IMR-90 (cell line): ENCODE data around the gene DACT1. TPM values are rescaled to one million over a fixed set of nuclear protein-coding genes. Genes with fewer than 3 reads are reported as not detected.

Experiments used
- ATAC-seq: fragments of 200-7000 bp; cut with Tn5 transposase; 2 replicates; pipeline ENCODE4 v1.9.1; 2020; ENCODE audit warnings: low read depth, mild to moderate bottlenecking, moderate library complexity
- BruUV-seq: library from RNA; stranded (reverse); fragments of 400-500 nt; replicated peaks from 2 replicates; lab custom pipeline; 2021; lab: Mats Ljungman, UMichigan
- CTCF ChIA-PET: fragments of 300-600 bp; formaldehyde crosslinking; extraction: SDS; loops from one replicate; lab custom pipeline; 2021; ENCODE audit warnings: antibody characterized with exemption; lab: Yijun Ruan, JAX
- POLR2A ChIA-PET: fragments of 300-600 bp; sonication (Branson Sonifier 250); formaldehyde crosslinking; loops from one replicate; lab custom pipeline; 2022; ENCODE audit warnings: antibody characterized with exemption; ENCODE audit not compliant: unreplicated experiment; lab: Charles Lee
- DNase-seq: peaks from one replicate; pipeline ENCODE4 v3.0.0; 2013
- H2AFZ ChIP-seq: replicated peaks from 2 replicates; pipeline ENCODE3; 2013; ENCODE audit warnings: low read length, mild to moderate bottlenecking; ENCODE audit not compliant: poor library complexity
- H2AK5ac ChIP-seq: 2 replicates; pipeline ENCODE4 v1.6.1; 2013; ENCODE audit warnings: low read depth, low read length, inconsistent platforms
- H2AK9ac ChIP-seq: replicated peaks from 2 replicates; pipeline ENCODE3; 2013; ENCODE audit warnings: mild to moderate bottlenecking, low read depth, low read length, moderate library complexity; ENCODE audit not compliant: poor library complexity
- H2BK120ac ChIP-seq: 2 replicates; pipeline ENCODE4 v1.6.1; 2013; ENCODE audit warnings: low read depth, low read length, inconsistent platforms
- H2BK15ac ChIP-seq: 3 replicates; pipeline ENCODE4 v1.6.1; 2013; ENCODE audit warnings: low read depth, low read length, inconsistent platforms
- H2BK20ac ChIP-seq: 2 replicates; pipeline ENCODE4 v1.6.1; 2013; ENCODE audit warnings: low read depth, mild to moderate bottlenecking, inconsistent platforms, low read length, moderate library complexity
- H2BK5ac ChIP-seq: 2 replicates; pipeline ENCODE4 v1.6.1; 2013; ENCODE audit warnings: mild to moderate bottlenecking, low read depth, low read length, inconsistent platforms; ENCODE audit not compliant: poor library complexity, severe bottlenecking
- H3K14ac ChIP-seq: replicated peaks from 2 replicates; pipeline ENCODE4 v1.6.1; 2013; ENCODE audit warnings: low read depth, low read length, inconsistent platforms
- H3K18ac ChIP-seq: 2 replicates; pipeline ENCODE4 v1.6.1; 2013; ENCODE audit warnings: low read depth, low read length, control low read depth
- H3K23ac ChIP-seq: 2 replicates; pipeline ENCODE4 v1.6.1; 2013; ENCODE audit warnings: low read depth, low read length, inconsistent platforms
- H3K27ac ChIP-seq: 2 replicates; pipeline ENCODE4 v1.5.1; 2013; ENCODE audit warnings: mild to moderate bottlenecking, control low read depth, low read length; ENCODE audit not compliant: insufficient read depth
- H3K27me3 ChIP-seq: 2 replicates; pipeline ENCODE4 v1.6.1; 2013; ENCODE audit warnings: low read length; ENCODE audit not compliant: control insufficient read depth, insufficient read depth
- H3K36me3 ChIP-seq: 2 replicates; pipeline ENCODE4 v1.6.1; 2013; ENCODE audit warnings: low read length, mixed read lengths; ENCODE audit not compliant: control insufficient read depth, insufficient read depth
- H3K4ac ChIP-seq: 2 replicates; pipeline ENCODE4 v1.6.1; 2013; ENCODE audit warnings: low read depth, low read length, inconsistent platforms
- H3K4me1 ChIP-seq: 2 replicates; pipeline ENCODE4 v1.6.1; 2013; ENCODE audit warnings: low read length, mixed read lengths; ENCODE audit not compliant: control insufficient read depth, insufficient read depth
- H3K4me2 ChIP-seq: 2 replicates; pipeline ENCODE4 v1.6.1; 2013; ENCODE audit warnings: low read depth, mild to moderate bottlenecking, control low read depth, low read length, moderate library complexity
- H3K4me3 ChIP-seq: 2 replicates; pipeline ENCODE4 v1.5.1; 2013; ENCODE audit warnings: low read depth, mild to moderate bottlenecking, control low read depth, low read length, moderate library complexity; ENCODE audit not compliant: insufficient read depth
- H3K56ac ChIP-seq: 2 replicates; pipeline ENCODE4 v1.6.1; 2013; ENCODE audit warnings: low read length, inconsistent platforms; ENCODE audit not compliant: insufficient read depth; ENCODE audit errors: extremely low read depth
- H3K79me1 ChIP-seq, 2 experiments: 2 replicates each; pipeline ENCODE4 v1.6.1; 2013; ENCODE audit warnings: low read length in 2 of 2, inconsistent platforms in 1 of 2, low read depth in 1 of 2
- H3K9ac ChIP-seq: 2 replicates; pipeline ENCODE4 v1.6.1; 2013; ENCODE audit warnings: low read depth, low read length, control low read depth
- H3K9me1 ChIP-seq: 2 replicates; pipeline ENCODE4 v1.6.1; 2013; ENCODE audit warnings: low read length, inconsistent platforms; ENCODE audit not compliant: insufficient read depth
- H3K9me3 ChIP-seq: 2 replicates; pipeline ENCODE4 v1.6.1; 2013; ENCODE audit warnings: low read length; ENCODE audit not compliant: control insufficient read depth, insufficient read depth
- H4K20me1 ChIP-seq: 2 replicates; pipeline ENCODE4 v1.6.1; 2013; ENCODE audit warnings: low read length, inconsistent platforms; ENCODE audit not compliant: insufficient read depth
- H4K5ac ChIP-seq: 2 replicates; pipeline ENCODE4 v1.6.1; 2013; ENCODE audit warnings: mild to moderate bottlenecking, low read depth, low read length, control low read depth
- H4K8ac ChIP-seq, 2 experiments: 2 replicates each; pipeline ENCODE4 v1.6.1; 2013; ENCODE audit warnings: low read depth in 2 of 2, low read length in 2 of 2, control low read depth in 1 of 2, inconsistent platforms in 1 of 2
- H4K91ac ChIP-seq: 2 replicates; pipeline ENCODE4 v1.6.1; 2013; ENCODE audit warnings: low read depth, low read length, inconsistent platforms; ENCODE audit not compliant: insufficient read depth
- BHLHE40 ChIP-seq: fragments of 150-350 bp; IDR thresholded peaks from 2 replicates; pipeline ENCODE4 v1.6.1; 2016; ENCODE audit warnings: mild to moderate bottlenecking, low read depth, low read length
- CEBPB ChIP-seq: IDR thresholded peaks from 2 replicates; pipeline ENCODE4 v1.6.1; 2012; ENCODE audit warnings: low read depth, low read length, improper control_type of control experiment
- CHD1 ChIP-seq: IDR thresholded peaks from 2 replicates; pipeline ENCODE4 v1.6.1; 2012; ENCODE audit warnings: low read depth, low read length, improper control_type of control experiment
- ELK1 ChIP-seq: fragments of 150-350 bp; IDR thresholded peaks from 2 replicates; pipeline ENCODE4 v1.6.1; 2016; ENCODE audit warnings: low read depth, mild to moderate bottlenecking, low read length, moderate library complexity, borderline replicate concordance
- MAFK ChIP-seq: IDR thresholded peaks from 2 replicates; pipeline ENCODE4 v1.6.1; 2012; ENCODE audit warnings: low read depth, low read length, improper control_type of control experiment
- MXI1 ChIP-seq: IDR thresholded peaks from 2 replicates; pipeline ENCODE4 v1.6.1; 2012; ENCODE audit warnings: low read depth, mild to moderate bottlenecking, low read length, moderate library complexity, borderline replicate concordance
- NFE2L2 ChIP-seq: fragments of 150-350 bp; IDR thresholded peaks from 2 replicates; pipeline ENCODE4 v1.6.1; 2016; ENCODE audit warnings: low read depth, mild to moderate bottlenecking, low read length
- POLR2A ChIP-seq: IDR thresholded peaks from 2 replicates; pipeline ENCODE4 v1.6.1; 2012; ENCODE audit warnings: mild to moderate bottlenecking, low read depth, low read length
- RAD21 ChIP-seq: IDR thresholded peaks from 2 replicates; pipeline ENCODE4 v1.6.1; 2012; ENCODE audit warnings: low read length, improper control_type of control experiment
- RCOR1 ChIP-seq: IDR thresholded peaks from 2 replicates; pipeline ENCODE4 v1.6.1; 2012; ENCODE audit warnings: mild to moderate bottlenecking, low read length, improper control_type of control experiment; ENCODE audit not compliant: insufficient replicate concordance
- RFX5 ChIP-seq: IDR thresholded peaks from 2 replicates; pipeline ENCODE4 v1.8.0; 2012; ENCODE audit warnings: low read depth, mild to moderate bottlenecking, low read length, moderate library complexity
- SMC3 ChIP-seq: fragments of 150-350 bp; IDR thresholded peaks from 2 replicates; pipeline ENCODE4 v1.6.1; 2016; ENCODE audit warnings: low read depth, mild to moderate bottlenecking, antibody characterized with exemption, low read length, moderate library complexity
- USF2 ChIP-seq: fragments of 150-350 bp; IDR thresholded peaks from 2 replicates; pipeline ENCODE4 v1.6.1; 2017; ENCODE audit warnings: mild to moderate bottlenecking, antibody characterized with exemption, low read length, low read depth
- WGBS, 2 experiments: methylation state at CpG; one replicate each; pipeline versions ENCODE4 v1.1.5 to v1.1.7; 2013; ENCODE audit warnings: missing lambda C conversion rate in 2 of 2; ENCODE audit not compliant: insufficient read length in 1 of 2; ENCODE audit errors: extremely low coverage in 2 of 2; 5-methylcytosine and 5-hydroxymethylcytosine counted together
- dilution Hi-C: fragments of 300-500 bp; cut with HindIII; formaldehyde crosslinking; loops from one replicate; pipeline ENCODE4 v1.14.3; 2018; ENCODE audit warnings: low sequenced_read_pairs; ENCODE audit not compliant: unreplicated experiment
- in situ Hi-C: fragments of 300-500 bp; cut with MboI; formaldehyde crosslinking; loops from 3 replicates; pipeline ENCODE4 v1.14.3; 2019; ENCODE audit warnings: low sequenced_read_pairs, inconsistent platforms, mixed read lengths
- intact Hi-C: fragments of 100-400 bp; cut with micrococcal nuclease; formaldehyde crosslinking; loops from 2 replicates; pipeline ENCODE4 v1.10.0; 2022
- polyA plus RNA-seq, 3 experiments: library from polyadenylated mRNA; depleted of rRNA; stranded (reverse); fragments of >200 nt; gene quantifications; 2 replicates each; pipeline ENCODE4 v1.2.3, GENCODE V29; 2012; ENCODE audit warnings: low replicate concordance in 1 of 3
- total RNA-seq: library from RNA; depleted of rRNA; stranded (reverse); fragments of >200 nt; gene quantifications from 2 replicates; pipeline ENCODE4 v1.2.3, GENCODE V29; 2012

The DACT1 gene
- total and polyA plus RNA-seq, 2 of the 4 experiments (the other 2 are of a cell fraction): 6.5 to 9.7 TPM

- no peak overlapping the region for H2AK9ac ChIP-seq
- H2AK5ac ChIP-seq: no peak overlapping the region
- no peak overlapping the region for H3K23ac ChIP-seq
- H4K8ac ChIP-seq: no peak overlapping the region
- H3K27me3 ChIP-seq: peaks cover 22% of the 10 kb centered on the region
- no peak overlapping the region for H3K56ac ChIP-seq
- H2AFZ ChIP-seq: no peak overlapping the region
- H3K9me1 ChIP-seq: no peaks in the 10 kb centered on the region
- no peak overlapping the region for H2BK15ac ChIP-seq
- ATAC-seq (no peak), DNase-seq (no peak)
- intact Hi-C loops (no loop called here), dilution Hi-C loops (no loop called here), in situ Hi-C loops (no loop called here)
- WGBS, 2 experiments: no CpG with 5 or more reads among the region's 4 CpGs
- H3K18ac ChIP-seq: no peak overlapping the region
- no peak overlapping the region for H3K27ac ChIP-seq
- no peak overlapping the region for H3K14ac ChIP-seq
- H4K5ac ChIP-seq: no peak overlapping the region
- no peaks in the 10 kb centered on the region for H3K9me3 ChIP-seq
- H3K4me2 ChIP-seq: no peak overlapping the region
- H3K36me3 ChIP-seq: no peaks in the 10 kb centered on the region
- ChIA-PET POLR2A (no interaction called here), CTCF (no interaction called here)
- no peaks in the 10 kb centered on the region for H4K20me1 ChIP-seq
- TF ChIP-seq MAFK (no peak), POLR2A (no peak), CEBPB (no peak), ELK1 (no peak), RAD21 (no peak), CHD1 (no peak), RCOR1 (no peak), BHLHE40 (no peak), MXI1 (no peak), RFX5 (no peak), SMC3 (no peak), USF2 (no peak), NFE2L2 (no peak)
- no peak overlapping the region for H3K4me3 ChIP-seq
- H3K9ac ChIP-seq: no peak overlapping the region
- H2BK120ac ChIP-seq: no peak overlapping the region
- no peak overlapping the region for H2BK20ac ChIP-seq
- H4K91ac ChIP-seq: no peak overlapping the region
- no peaks in the 10 kb centered on the region for H3K79me1 ChIP-seq
- no TSS peak for BruUV-seq
- no peak overlapping the region for H3K4ac ChIP-seq
- H2BK5ac ChIP-seq: no peak overlapping the region
- no peaks in the 10 kb centered on the region for H3K4me1 ChIP-seq
Measured at GRCh38 chr14:58671436-58671835, 33.7 kb downstream of the DACT1 start.
